Measurements from ENCODE around the gene SPOCK1. TPM values are rescaled to one million over a fixed set of nuclear protein-coding genes. Genes with fewer than 3 reads are reported as not detected.

The SPOCK1 gene
- total and polyA plus RNA-seq, 2 experiments from 2014 or later, result 5.6 to 10.1 TPM

- Histone ChIP-seq H3K27me3 (no peaks in the 10 kb centered on the region), H3K4me1 (ENCODE audit: insufficient read depth) (peaks cover 5% of the 10 kb centered on the region), H4K20me1 (ENCODE audit: insufficient read depth, poor library complexity, severe bottlenecking) (no peaks in the 10 kb centered on the region), H3K79me2 (no peaks in the 10 kb centered on the region), H2AFZ (no peak overlapping the region), H3K9me2 (replicated peaks; ENCODE audit: insufficient read depth) (no peaks in the 10 kb centered on the region), H3K36me3 (replicated peaks; ENCODE audit: insufficient read depth, low read depth) (no peaks in the 10 kb centered on the region), H3K27ac (no peak overlapping the region), H3K4me2 (no peak overlapping the region), H3K9me3 (ENCODE audit: low read depth) (no peaks in the 10 kb centered on the region), H3K4me3 (no peak overlapping the region)
- 89% methylated on average over 6 of the region's 6 CpGs for WGBS (ENCODE audit: low lambda C conversion rate, missing lambda C conversion rate)
- no peak for TF ChIP-seq EZH2 (IDR thresholded peaks at IDR 0.05; ENCODE audit: borderline replicate concordance)
- no peak for DNase-seq (ENCODE audit: low spot score)
Observed at GRCh38 chr5:137199201-137199600, 299.9 kb downstream of the SPOCK1 start.

GRCh38 chr5:137195483-137195882, 303.6 kb downstream of the SPOCK1 start:
- no peak for TF ChIP-seq EZH2phosphoT487 (IDR thresholded peaks at IDR 0.05; ENCODE audit: low read depth, severe bottlenecking, unreplicated experiment)
- no peaks in the 10 kb centered on the region for H3K9me3 ChIP-seq (ENCODE audit: low read depth)
- no peaks in the 10 kb centered on the region for H3K79me2 ChIP-seq
- H3K4me2 ChIP-seq, result no peak overlapping the region
- H4K20me1 ChIP-seq (ENCODE audit: insufficient read depth, poor library complexity, severe bottlenecking), result no peaks in the 10 kb centered on the region
- no peak overlapping the region for H3K27ac ChIP-seq
- no peak overlapping the region for H3K4me3 ChIP-seq
- H3K4me1 ChIP-seq (ENCODE audit: insufficient read depth), result no peaks in the 10 kb centered on the region
- no peak for DNase-seq (ENCODE audit: low spot score)
- H3K9me2 ChIP-seq (replicated peaks; ENCODE audit: insufficient read depth), result no peaks in the 10 kb centered on the region
- H2AFZ ChIP-seq, result no peak overlapping the region
- WGBS (ENCODE audit: low lambda C conversion rate, missing lambda C conversion rate), result 98% methylated on average over 2 of the region's 2 CpGs
- H3K36me3 ChIP-seq (replicated peaks; ENCODE audit: insufficient read depth, low read depth), result no peaks in the 10 kb centered on the region
- H3K27me3 ChIP-seq, result no peaks in the 10 kb centered on the region

- Histone ChIP-seq H4K20me1 (ENCODE audit: insufficient read depth, poor library complexity, severe bottlenecking) (no peaks in the 10 kb centered on the region), H3K4me2 (no peak overlapping the region), H3K4me1 (ENCODE audit: insufficient read depth) (no peaks in the 10 kb centered on the region), H2AFZ (no peak overlapping the region), H3K36me3 (replicated peaks; ENCODE audit: insufficient read depth, low read depth) (no peaks in the 10 kb centered on the region), H3K4me3 (no peak overlapping the region), H3K27me3 (no peaks in the 10 kb centered on the region), H3K9me2 (replicated peaks; ENCODE audit: insufficient read depth) (no peaks in the 10 kb centered on the region), H3K79me2 (no peaks in the 10 kb centered on the region), H3K9me3 (ENCODE audit: low read depth) (no peaks in the 10 kb centered on the region), H3K27ac (no peak overlapping the region)
- no peak for TF ChIP-seq EZH2phosphoT487 (IDR thresholded peaks at IDR 0.05; ENCODE audit: low read depth, severe bottlenecking, unreplicated experiment)
- TF ChIP-seq EZH2 (IDR thresholded peaks at IDR 0.05; ENCODE audit: borderline replicate concordance), result no peak
- no peak for TF ChIP-seq CTCF (IDR thresholded peaks at IDR 0.05; ENCODE audit: poor library complexity)
- DNase-seq (ENCODE audit: low spot score), result no peak
- 90% methylated on average over 7 of the region's 8 CpGs for WGBS (ENCODE audit: low lambda C conversion rate, missing lambda C conversion rate)
Observed at GRCh38 chr5:137194300-137194699, 304.8 kb downstream of the SPOCK1 start.

GRCh38 chr5:137192293-137192743, 306.8 kb downstream of the SPOCK1 start:
- Histone ChIP-seq H3K9me2 (replicated peaks; ENCODE audit: insufficient read depth) (no peaks in the 10 kb centered on the region), H2AFZ (no peak overlapping the region), H3K4me2 (no peak overlapping the region), H3K9me3 (ENCODE audit: low read depth) (no peaks in the 10 kb centered on the region), H3K27ac (no peak overlapping the region), H3K79me2 (no peaks in the 10 kb centered on the region), H4K20me1 (ENCODE audit: insufficient read depth, poor library complexity, severe bottlenecking) (no peaks in the 10 kb centered on the region), H3K36me3 (replicated peaks; ENCODE audit: insufficient read depth, low read depth) (no peaks in the 10 kb centered on the region), H3K4me1 (ENCODE audit: insufficient read depth) (no peaks in the 10 kb centered on the region), H3K4me3 (no peak overlapping the region), H3K27me3 (no peaks in the 10 kb centered on the region)
- TF ChIP-seq CTCF (IDR thresholded peaks at IDR 0.05; ENCODE audit: poor library complexity) (no peak), EZH2phosphoT487 (IDR thresholded peaks at IDR 0.05; ENCODE audit: low read depth, severe bottlenecking, unreplicated experiment) (no peak), EZH2 (IDR thresholded peaks at IDR 0.05; ENCODE audit: borderline replicate concordance) (no peak)
- WGBS (ENCODE audit: low lambda C conversion rate, missing lambda C conversion rate), result 78% methylated on average over 3 of the region's 3 CpGs
- DNase-seq (ENCODE audit: low spot score), result no peak

All from hepatocyte (in vitro differentiated cells).